ENCODE data around the gene CTNNA2. TPM values are rescaled to one million over a fixed set of nuclear protein-coding genes. Genes with fewer than 3 reads are reported as not detected.

CTNNA2 gene
- total and polyA plus RNA-seq, 4 donors = 0.01 to 0.37 TPM; not detected in 2

DNA sequence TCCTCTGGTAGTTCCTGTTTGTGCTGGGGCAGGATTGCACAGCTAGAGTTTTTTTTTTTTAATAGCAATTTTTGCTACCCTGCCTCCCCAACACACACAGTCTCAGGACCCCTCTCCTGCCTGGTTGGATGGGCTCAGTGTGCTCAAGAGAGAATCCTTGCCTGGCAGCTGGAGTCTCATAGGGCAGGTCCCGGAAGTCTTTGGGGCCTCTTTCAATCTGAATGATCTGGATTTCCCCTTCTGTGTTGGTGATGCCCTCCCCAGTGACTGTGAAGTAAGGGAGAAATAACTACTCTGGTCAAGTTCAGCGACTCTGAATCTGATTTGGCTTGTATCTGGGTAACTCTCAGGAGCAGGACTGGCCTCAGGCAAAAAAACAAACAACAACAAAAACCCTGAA, 1012.3 kb downstream of the CTNNA2 start:
- no peaks in the 10 kb centered on the region for H3K27me3 ChIP-seq (ENCODE audit: control insufficient read depth in 3 of 3, insufficient read depth in 3 of 3, low read length in 2 of 3)
- H3K27ac ChIP-seq (ENCODE audit: low read depth in 1 of 2, low read length in 1 of 2) = no peak overlapping the region
- no peak overlapping the region for H3K4me3 ChIP-seq
- no peak for ATAC-seq (ENCODE audit: insufficient read depth, low FRiP score)
- no peaks in the 10 kb centered on the region for H3K9me3 ChIP-seq (ENCODE audit: control insufficient read depth in 4 of 4, insufficient read depth in 3 of 4, low read length in 3 of 4)
- DNase-seq = no peak
- H3K9ac ChIP-seq (ENCODE audit: insufficient read depth in 1 of 2, low read length in 2 of 2) = no peak overlapping the region
- H3K4me1 ChIP-seq (ENCODE audit: control insufficient read depth in 5 of 5, insufficient read depth in 5 of 5, low read length in 5 of 5) = no peaks in the 10 kb centered on the region
- 76 to 86% methylated on average over 2 of the region's 2 CpGs for WGBS, 2 donors
- no peaks in the 10 kb centered on the region for H3K36me3 ChIP-seq (ENCODE audit: control insufficient read depth in 4 of 4, insufficient read depth in 4 of 4, low read length in 4 of 4)
- TF ChIP-seq, protein P1, sequence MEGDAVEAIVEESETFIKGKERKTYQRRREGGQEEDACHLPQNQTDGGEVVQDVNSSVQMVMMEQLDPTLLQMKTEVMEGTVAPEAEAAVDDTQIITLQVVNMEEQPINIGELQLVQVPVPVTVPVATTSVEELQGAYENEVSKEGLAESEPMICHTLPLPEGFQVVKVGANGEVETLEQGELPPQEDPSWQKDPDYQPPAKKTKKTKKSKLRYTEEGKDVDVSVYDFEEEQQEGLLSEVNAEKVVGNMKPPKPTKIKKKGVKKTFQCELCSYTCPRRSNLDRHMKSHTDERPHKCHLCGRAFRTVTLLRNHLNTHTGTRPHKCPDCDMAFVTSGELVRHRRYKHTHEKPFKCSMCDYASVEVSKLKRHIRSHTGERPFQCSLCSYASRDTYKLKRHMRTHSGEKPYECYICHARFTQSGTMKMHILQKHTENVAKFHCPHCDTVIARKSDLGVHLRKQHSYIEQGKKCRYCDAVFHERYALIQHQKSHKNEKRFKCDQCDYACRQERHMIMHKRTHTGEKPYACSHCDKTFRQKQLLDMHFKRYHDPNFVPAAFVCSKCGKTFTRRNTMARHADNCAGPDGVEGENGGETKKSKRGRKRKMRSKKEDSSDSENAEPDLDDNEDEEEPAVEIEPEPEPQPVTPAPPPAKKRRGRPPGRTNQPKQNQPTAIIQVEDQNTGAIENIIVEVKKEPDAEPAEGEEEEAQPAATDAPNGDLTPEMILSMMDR (IDR thresholded peaks at IDR 0.05; ENCODE audit: control extremely low read depth, extremely low read depth) = no peak

DNA sequence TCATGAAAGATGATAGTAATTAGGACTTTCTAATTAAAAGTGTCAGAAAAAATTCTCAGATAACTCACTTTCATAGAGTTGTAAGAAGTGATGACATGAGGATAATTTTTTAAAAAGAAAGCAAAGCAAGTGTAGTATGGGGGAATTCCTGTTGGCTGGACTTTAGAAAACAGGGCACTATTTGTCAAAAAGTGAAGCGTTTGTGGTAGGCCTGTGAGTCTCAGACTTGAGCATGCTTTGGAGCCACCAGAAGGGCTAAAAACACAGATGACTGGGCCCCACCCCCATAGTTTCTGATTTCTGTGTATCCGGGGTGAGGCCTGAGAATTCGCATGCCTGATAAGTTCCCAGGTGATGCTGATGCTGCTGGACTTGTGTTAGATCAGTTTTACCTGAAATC, 1014.3 kb downstream of the CTNNA2 start:
- DNase-seq (no peak), ATAC-seq (ENCODE audit: insufficient read depth, low FRiP score) (no peak)
- Histone ChIP-seq H3K4me1 (ENCODE audit: control insufficient read depth in 5 of 5, insufficient read depth in 5 of 5, low read length in 5 of 5) (no peaks in the 10 kb centered on the region), H3K27me3 (ENCODE audit: control insufficient read depth in 3 of 3, insufficient read depth in 3 of 3, low read length in 2 of 3) (no peaks in the 10 kb centered on the region), H3K27ac (ENCODE audit: low read depth in 1 of 2, low read length in 1 of 2) (no peak overlapping the region), H3K9me3 (ENCODE audit: control insufficient read depth in 4 of 4, insufficient read depth in 3 of 4, low read length in 3 of 4) (no peaks in the 10 kb centered on the region), H3K4me3 (no peak overlapping the region), H3K36me3 (ENCODE audit: control insufficient read depth in 4 of 4, insufficient read depth in 4 of 4, low read length in 4 of 4) (no peaks in the 10 kb centered on the region), H3K9ac (ENCODE audit: insufficient read depth in 1 of 2, low read length in 2 of 2) (no peak overlapping the region)
- WGBS, 2 donors = 82 to 97% methylated on average over 3 of the region's 3 CpGs
- TF ChIP-seq, protein P1 (IDR thresholded peaks at IDR 0.05; ENCODE audit: control extremely low read depth, extremely low read depth) = no peak

DNA sequence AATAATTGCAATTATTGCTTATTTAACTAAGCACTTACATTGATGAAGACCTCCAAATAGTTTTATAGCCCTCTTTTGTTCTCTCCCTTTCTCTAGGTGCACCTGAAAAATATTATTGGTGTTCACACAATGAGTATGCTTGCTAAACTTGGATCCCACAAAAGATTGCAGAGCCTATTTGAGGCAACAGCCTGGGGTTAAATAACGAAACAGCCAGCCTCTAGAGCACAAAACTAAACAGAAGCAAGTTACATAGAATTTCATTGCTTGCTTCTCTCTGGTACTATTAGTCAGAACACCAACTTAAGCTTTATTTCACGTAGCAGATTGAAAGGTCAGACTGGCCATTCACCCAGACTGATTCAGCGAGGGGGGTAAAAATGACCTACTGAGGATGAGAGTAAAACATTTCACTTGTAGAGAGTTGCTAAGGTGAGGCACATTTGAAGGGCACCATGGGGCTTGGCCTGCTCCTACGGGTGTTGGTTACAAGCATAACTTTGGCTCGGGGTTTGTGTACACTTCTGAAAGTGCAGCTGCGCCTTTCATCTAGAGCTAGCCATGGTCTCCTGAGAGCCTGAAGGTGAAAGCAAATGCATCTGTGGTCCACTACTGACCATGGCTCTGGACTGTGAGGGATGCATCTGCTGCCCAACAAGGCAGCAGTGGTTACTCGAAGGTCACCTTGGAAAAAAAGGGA, 1016.8 kb downstream of the CTNNA2 start:
- 77 to 79% methylated on average over 7 of the region's 7 CpGs for WGBS, 2 donors
- TF ChIP-seq, protein P1 (IDR thresholded peaks at IDR 0.05; ENCODE audit: control extremely low read depth, extremely low read depth) = no peak
- Histone ChIP-seq H3K9ac (ENCODE audit: insufficient read depth in 1 of 2, low read length in 2 of 2) (no peak overlapping the region), H3K9me3 (ENCODE audit: control insufficient read depth in 4 of 4, insufficient read depth in 3 of 4, low read length in 3 of 4) (no peaks in the 10 kb centered on the region), H3K27me3 (ENCODE audit: control insufficient read depth in 3 of 3, insufficient read depth in 3 of 3, low read length in 2 of 3) (no peaks in the 10 kb centered on the region), H3K36me3 (ENCODE audit: control insufficient read depth in 4 of 4, insufficient read depth in 4 of 4, low read length in 4 of 4) (no peaks in the 10 kb centered on the region), H3K4me1 (ENCODE audit: control insufficient read depth in 5 of 5, insufficient read depth in 5 of 5, low read length in 5 of 5) (no peaks in the 10 kb centered on the region), H3K27ac (ENCODE audit: low read depth in 1 of 2, low read length in 1 of 2) (no peak overlapping the region), H3K4me3 (no peak overlapping the region)
- DNase-seq (no peak), ATAC-seq (ENCODE audit: insufficient read depth, low FRiP score) (no peak)
